ENCODE measurements around the gene ATXN7. TPM values are rescaled to one million over a fixed set of nuclear protein-coding genes. Genes with fewer than 3 reads are reported as not detected.

Gene ATXN7
- total and polyA plus RNA-seq, 8 donors, result 7.3 to 40.4 (median 25.2) TPM

- no peak for ATAC-seq
- no peak overlapping the region for H3K27ac ChIP-seq
- WGBS, 2 donors, result 74 to 78% methylated on average over 4 of the region's 4 CpGs
- H3K36me3 ChIP-seq, result no peaks in the 10 kb centered on the region
- no peak for FAIRE-seq
- H3K9me3 ChIP-seq, result no peaks in the 10 kb centered on the region
- no peak for TF ChIP-seq CTCF (IDR thresholded peaks at IDR 0.05)
- no peak for DNase-seq
- intact Hi-C loops (cut with DNase I), result loop anchor here in 2 of 3 donors (5.0 kb wide), 3 partner anchors 368 to 458 kb away; no protein-coding TSS in a partner anchor
- H3K4me1 ChIP-seq, result no peaks in the 10 kb centered on the region
- H3K4me3 ChIP-seq, result no peak overlapping the region
- H3K27me3 ChIP-seq, result no peaks in the 10 kb centered on the region
Measured at GRCh38 chr3:64029287-64029686, 165.6 kb downstream of the ATXN7 start.

- Histone ChIP-seq H3K9me3 (no peaks in the 10 kb centered on the region), H3K36me3 (no peaks in the 10 kb centered on the region), H3K4me3 (peak overlapping the region in 2 of 4 donors; percentile 4 to 27), H3K27me3 (no peaks in the 10 kb centered on the region), H3K4me1 (no peaks in the 10 kb centered on the region), H3K27ac (no peak overlapping the region)
- peak; percentile 58 to 83 (median 76) for DNase-seq
- peak; percentile 70 to 79 (median 73) for TF ChIP-seq CTCF (IDR thresholded peaks at IDR 0.05)
- 5 to 6% methylated on average over 16 of the region's 16 CpGs for WGBS, 2 donors
- FAIRE-seq, result no peak
- intact Hi-C loops (cut with DNase I), result loop anchor here in 1 of 3 donors (5.0 kb wide), 1 partner anchor 367 kb away; no protein-coding TSS in a partner anchor
- peak; percentile 85 to 99 (median 98) for ATAC-seq
Measured at GRCh38 chr3:64030741-64031140, 167.1 kb downstream of the ATXN7 start.

GRCh38 chr3:64031540-64032508 is 168.2 kb downstream of the ATXN7 start:
- Histone ChIP-seq H3K9me3 (no peaks in the 10 kb centered on the region), H3K36me3 (no peaks in the 10 kb centered on the region), H3K27me3 (no peaks in the 10 kb centered on the region), H3K27ac (no peak overlapping the region), H3K4me1 (no peaks in the 10 kb centered on the region), H3K4me3 (no peak overlapping the region)
- WGBS, 2 donors, result 58 to 64% methylated on average over 13 of the region's 13 CpGs
- intact Hi-C loops (cut with DNase I), result loop anchor here in 1 of 3 donors (5.0 kb wide), 1 partner anchor 365 kb away; no protein-coding TSS in a partner anchor
- ATAC-seq (no peak), DNase-seq (no peak), FAIRE-seq (no peak)
- TF ChIP-seq CTCF (IDR thresholded peaks at IDR 0.05), result no peak

GRCh38 chr3:64033069-64033468 is 169.4 kb downstream of the ATXN7 start:
- no peak for TF ChIP-seq CTCF (IDR thresholded peaks at IDR 0.05)
- no peaks in the 10 kb centered on the region for H3K27me3 ChIP-seq
- no peaks in the 10 kb centered on the region for H3K9me3 ChIP-seq
- no peak overlapping the region for H3K4me3 ChIP-seq
- ATAC-seq, result no peak
- 58 to 72% methylated on average over 2 of the region's 2 CpGs for WGBS, 2 donors
- no peak for DNase-seq
- H3K36me3 ChIP-seq, result no peaks in the 10 kb centered on the region
- FAIRE-seq, result no peak
- intact Hi-C loops (cut with DNase I), result loop anchor here in 1 of 3 donors (5.0 kb wide), 1 partner anchor 364 kb away; no protein-coding TSS in a partner anchor
- H3K4me1 ChIP-seq, result no peaks in the 10 kb centered on the region
- no peak overlapping the region for H3K27ac ChIP-seq
